GM13976 (cell line): ENCODE measurements around the gene AFP.
A peak's percentile ranks its signal among the peaks of the same experiment; 100 is the strongest.
"Not testable (repeated sequence)": the region's sequence is repeated elsewhere in the genome, so short reads cannot be mapped to it uniquely, and the experiment has no call there.

Source experiments
- DNase-seq: peaks from one replicate; pipeline ENCODE4 v3.0.0; 2012; ENCODE audit warnings: low spot score
- in situ Hi-C: fragments of 300-500 bp; cut with MboI; formaldehyde crosslinking; loops from one replicate; pipeline ENCODE4 v1.12.0; 2022; ENCODE audit warnings: low sequenced_read_pairs, mixed read lengths, inconsistent platforms; ENCODE audit not compliant: unreplicated experiment
- TF ChIP-seq, protein P1 (sequence below): IDR thresholded peaks from 2 replicates; pipeline ENCODE4 v1.5.1; 2012; ENCODE audit warnings: borderline replicate concordance, mild to moderate bottlenecking; ENCODE audit not compliant: insufficient read depth; ENCODE audit errors: extremely low read depth, missing control alignments, control extremely low read depth

AFP gene

DNA sequence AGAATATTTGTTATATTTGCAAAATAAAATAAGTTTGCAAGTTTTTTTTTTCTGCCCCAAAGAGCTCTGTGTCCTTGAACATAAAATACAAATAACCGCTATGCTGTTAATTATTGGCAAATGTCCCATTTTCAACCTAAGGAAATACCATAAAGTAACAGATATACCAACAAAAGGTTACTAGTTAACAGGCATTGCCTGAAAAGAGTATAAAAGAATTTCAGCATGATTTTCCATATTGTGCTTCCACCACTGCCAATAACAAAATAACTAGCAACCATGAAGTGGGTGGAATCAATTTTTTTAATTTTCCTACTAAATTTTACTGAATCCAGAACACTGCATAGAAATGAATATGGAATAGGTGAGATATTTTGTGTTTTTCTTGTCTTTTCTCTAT lies at the start of gene AFP:
TSS of gene AFP (plus strand) at position 238 of the 400 bp plus-strand sequence. CDS start at position 280, 42 bp downstream.
- no peak for DNase-seq
- TF ChIP-seq, protein P1, sequence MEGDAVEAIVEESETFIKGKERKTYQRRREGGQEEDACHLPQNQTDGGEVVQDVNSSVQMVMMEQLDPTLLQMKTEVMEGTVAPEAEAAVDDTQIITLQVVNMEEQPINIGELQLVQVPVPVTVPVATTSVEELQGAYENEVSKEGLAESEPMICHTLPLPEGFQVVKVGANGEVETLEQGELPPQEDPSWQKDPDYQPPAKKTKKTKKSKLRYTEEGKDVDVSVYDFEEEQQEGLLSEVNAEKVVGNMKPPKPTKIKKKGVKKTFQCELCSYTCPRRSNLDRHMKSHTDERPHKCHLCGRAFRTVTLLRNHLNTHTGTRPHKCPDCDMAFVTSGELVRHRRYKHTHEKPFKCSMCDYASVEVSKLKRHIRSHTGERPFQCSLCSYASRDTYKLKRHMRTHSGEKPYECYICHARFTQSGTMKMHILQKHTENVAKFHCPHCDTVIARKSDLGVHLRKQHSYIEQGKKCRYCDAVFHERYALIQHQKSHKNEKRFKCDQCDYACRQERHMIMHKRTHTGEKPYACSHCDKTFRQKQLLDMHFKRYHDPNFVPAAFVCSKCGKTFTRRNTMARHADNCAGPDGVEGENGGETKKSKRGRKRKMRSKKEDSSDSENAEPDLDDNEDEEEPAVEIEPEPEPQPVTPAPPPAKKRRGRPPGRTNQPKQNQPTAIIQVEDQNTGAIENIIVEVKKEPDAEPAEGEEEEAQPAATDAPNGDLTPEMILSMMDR = no peak
- in situ Hi-C loops = no loop called here

DNA sequence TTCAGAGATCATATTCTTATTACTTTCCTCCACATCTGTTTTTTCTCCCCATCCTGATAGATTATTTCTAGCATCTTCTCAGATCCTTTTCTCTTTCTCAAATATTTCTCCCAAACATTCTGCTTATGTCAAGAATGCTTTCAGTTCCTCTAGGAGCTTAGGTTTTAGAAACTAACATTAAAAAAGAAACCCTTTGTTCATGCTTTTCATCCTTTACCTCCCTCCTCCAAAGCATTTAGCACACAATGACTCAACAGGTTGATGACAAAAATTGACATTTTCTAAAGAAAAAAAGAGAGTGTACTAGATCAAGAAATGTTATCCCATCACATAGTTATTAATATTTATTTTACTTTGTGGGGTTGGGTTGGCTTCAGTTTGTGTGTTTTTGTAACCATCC lies 48.5 kb upstream of the AFP start:
- TF ChIP-seq, protein P1 = no peak
- peak; percentile 7 for DNase-seq
- in situ Hi-C loops = no loop called here

DNA sequence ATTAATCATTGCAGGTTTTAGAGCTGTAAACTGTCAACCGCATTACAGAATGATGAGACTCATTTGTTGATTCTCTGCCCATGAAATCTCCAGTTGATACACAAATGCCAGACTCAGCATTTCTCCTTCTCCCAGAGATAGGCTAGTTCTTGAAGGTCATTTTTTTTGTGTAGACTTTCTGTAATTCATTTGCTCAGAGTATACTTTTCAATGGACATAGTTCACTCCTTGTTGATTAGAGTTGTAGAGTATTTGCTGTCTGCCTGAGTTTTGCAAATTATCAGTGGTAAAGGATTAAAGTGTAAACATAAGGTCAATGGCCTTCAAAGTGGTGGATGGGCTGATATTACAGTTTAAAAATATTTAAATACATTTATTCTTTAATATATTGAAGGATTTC lies 47.1 kb upstream of the AFP start:
- no peak for DNase-seq
- TF ChIP-seq, protein P1 = no peak
- in situ Hi-C loops = no loop called here

DNA sequence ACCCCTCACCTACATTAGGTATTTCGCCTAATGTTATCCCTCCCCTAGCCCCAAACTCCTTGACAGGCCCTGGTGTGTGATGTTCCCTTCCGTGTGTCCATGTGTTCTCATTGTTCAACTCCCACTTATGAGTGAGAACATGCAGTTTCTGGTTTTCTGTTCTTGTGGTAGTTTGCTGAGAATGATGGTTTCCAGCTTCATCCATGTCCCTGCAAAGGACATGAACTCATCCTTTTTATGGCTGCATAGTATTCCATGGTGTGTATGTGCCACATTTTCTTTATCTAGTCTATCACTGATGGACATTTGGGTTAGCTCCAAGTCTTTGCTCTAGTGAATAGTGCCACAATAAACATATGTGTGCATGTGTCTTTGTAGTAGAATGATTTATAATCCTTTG lies 46.4 kb upstream of the AFP start:
- DNase-seq, in situ Hi-C loops: not testable (repeated sequence)

DNA sequence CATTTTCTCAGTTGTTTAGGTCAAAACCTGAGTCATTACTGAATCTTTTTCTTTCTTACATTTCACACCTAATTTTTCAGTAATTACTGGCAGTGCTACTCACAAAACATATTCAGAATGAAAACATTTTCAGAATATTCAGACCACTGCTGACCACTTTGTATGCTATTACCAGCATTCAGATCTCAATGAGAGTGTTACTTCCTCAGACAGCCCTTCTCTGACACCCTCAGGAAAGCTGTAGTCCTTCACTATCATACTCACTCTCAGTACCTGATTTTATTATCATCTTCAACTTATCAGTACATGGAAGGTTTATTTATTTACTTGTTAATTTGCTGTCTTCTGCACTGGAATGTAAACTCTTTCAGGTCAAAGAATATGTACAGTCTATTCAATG lies 44.2 kb upstream of the AFP start:
- TF ChIP-seq, protein P1 = no peak
- in situ Hi-C loops = no loop called here

DNA sequence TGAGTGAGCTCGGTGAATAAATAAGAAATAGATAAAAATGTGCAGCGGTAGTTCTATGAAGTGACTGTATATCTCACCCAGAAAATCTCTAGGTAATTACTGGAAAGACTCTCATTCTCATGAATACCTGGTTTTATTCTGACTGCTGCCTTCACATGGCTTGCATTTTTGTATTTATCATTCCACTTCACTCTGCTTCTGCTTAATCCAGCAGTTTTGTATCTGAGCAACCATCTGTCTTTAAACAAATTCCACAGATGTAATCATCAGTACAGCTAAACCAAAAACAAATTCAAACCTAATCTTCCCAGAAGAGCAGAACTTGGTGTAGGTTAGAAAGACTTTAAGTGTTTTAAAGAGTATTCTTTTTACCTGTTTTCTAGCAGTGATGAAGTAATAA lies 43.1 kb upstream of the AFP start:
- no peak for DNase-seq
- in situ Hi-C loops = no loop called here
- TF ChIP-seq, protein P1 = no peak

More for the DNA sequence above, 44.2 kb upstream of the AFP start:
- no peak for DNase-seq

DNA sequence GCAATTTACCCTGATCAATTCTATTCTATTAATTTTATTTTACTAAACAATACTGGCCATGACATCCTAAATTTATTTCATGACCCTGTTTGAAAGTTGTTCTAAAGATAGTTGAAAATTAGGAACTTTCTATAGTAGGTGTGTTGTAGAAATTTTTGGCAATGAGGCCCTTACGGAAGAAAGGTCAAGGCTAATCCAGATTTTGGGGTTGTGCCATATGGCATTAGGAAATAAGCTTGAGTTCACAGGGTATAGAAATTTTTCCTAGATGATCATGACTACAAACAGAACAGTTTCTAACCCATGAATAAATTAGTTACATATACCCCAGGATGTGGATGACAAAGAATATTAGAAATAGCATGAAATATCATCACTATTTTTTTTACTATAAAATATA lies 39.7 kb upstream of the AFP start:
- DNase-seq = no peak
- in situ Hi-C loops = no loop called here
- TF ChIP-seq, protein P1 = no peak
